Measurements from ENCODE around the gene FBXO28.

GRCh38 chr1:224085421-224086108 is 28.3 kb upstream of the FBXO28 start:
- no peak for TF ChIP-seq CTCF (IDR thresholded peaks at IDR 0.05; ENCODE audit: low read length)
- no peak for TF ChIP-seq EZH2 (optimal IDR thresholded peaks at IDR 0.05; ENCODE audit: low read depth, low read length)
